IPS-11a (cell line): ENCODE data around the gene SPPL2B.

Experiments
- H3K4me3 ChIP-seq: one replicate; pipeline ENCODE4 v1.5.1; 2013; ENCODE audit warnings: low read depth, low read length, control low read depth

Gene SPPL2B

GRCh38 chr19:2300533-2300932, 28.0 kb upstream of the SPPL2B start:
- H3K4me3 ChIP-seq = no peak overlapping the region

DNA sequence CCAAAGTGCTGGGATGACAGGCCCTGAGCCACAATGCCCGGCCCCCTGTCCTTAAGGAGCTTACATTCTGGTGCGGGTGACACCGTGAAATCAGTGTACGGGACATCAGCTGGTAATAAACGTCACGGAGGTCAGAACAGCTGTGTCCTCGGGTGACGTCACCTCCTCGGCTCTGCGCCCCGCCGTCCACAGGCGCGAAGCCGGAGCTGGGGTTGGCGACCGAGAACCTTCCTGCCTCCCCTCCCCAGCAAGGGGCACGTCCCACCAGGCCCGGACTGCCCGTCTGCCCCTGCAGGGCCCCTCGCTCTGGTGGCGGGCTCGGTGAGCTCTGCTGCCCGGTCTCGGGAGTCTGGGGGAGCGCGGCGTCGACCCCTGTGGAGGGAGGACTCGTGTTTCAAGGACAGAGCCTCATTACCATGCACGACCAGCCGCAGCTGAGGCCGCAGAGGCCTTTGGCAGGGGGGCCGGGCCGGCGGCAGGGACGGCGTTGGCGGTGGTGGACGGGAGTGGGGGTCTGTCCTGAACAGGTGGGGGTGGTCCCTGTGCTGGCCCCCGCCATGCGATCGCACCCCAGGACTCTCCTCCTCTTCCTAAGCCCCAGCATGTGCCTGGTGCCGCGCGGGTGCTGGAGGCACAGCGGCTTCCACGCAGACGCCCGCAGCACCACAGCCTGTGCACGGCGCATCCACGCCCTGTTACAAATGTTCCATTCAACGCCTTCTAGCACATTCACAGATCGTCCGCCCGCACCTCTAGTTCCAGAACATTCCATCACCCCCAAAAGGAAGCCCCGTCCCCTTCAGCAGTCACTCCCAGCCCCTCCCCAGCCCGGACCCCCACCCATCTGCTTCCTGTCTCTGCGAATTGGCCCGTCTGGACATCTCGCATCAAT, 25.9 kb upstream of the SPPL2B start:
- H3K4me3 ChIP-seq = no peak overlapping the region

DNA sequence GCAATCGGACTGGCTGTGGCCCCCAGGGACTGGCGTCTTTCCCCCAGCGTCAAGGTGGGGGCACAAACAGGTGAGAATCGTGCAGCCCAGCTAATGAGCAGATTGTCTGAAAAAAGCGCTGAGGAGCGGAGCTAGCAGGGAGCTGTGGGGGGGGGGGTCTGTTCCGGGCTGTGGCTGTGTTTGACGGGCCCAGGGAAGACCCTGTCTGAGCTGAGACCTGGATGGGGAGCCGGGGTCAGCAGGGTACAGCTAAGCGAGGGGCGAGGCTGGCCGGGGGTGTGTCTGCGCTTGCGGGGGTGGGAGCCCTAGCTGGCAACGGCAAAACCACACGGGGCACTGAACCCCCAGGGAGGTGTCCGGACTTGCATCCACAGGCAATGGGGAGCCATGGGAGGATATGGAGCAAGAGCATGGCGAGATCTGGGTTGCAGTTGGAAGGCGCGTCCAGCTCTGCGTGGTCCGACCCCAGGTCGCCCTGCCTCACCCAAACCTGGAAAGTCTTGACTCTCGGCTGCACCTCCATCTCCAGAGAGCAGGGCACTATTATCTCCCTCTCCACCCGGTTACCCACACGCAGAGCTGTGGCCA, 25.2 kb upstream of the SPPL2B start:
- H3K4me3 ChIP-seq = no peak overlapping the region

DNA sequence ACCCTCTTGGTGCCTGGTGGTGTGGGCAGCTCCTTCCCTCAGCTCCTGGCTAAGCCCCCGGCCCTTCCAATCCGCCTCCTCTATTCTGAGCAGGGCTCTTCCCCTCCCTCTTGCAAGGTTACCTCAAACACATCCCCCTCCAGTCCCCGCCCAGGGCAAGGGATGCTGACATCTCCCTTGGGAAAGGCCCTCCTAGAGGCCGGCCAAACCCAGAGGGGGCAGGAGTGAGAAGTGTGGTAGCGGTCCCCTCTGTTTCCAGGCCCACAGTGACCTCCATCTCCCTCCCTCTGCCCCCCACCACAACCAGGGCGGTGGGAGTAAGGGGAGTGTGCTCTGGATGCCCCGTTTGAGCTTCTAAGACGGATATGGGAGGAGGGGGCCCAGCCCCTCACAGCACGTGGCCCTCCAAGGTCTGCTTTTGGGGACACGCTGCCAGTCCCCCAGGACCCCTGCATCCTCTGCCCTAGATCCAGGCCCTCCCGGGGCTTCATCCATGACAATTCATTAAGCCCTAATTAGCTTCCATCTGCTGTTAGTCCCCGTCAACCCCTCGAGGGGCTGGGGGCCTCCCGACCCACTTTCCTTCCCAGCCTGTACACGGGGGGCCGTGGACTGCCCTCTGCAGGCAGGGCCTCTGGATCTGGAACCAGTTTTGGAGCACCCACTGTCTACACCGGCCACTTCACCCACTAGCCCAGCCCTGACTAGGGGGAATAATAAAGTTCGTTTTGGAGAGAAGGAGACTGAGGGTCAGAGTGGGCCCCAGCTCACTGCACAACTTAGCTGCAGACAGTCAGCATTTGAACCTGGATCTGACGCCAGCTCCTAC, 22.8 kb upstream of the SPPL2B start:
- H3K4me3 ChIP-seq = no peak overlapping the region

GRCh38 chr19:2306281-2306806, 22.1 kb upstream of the SPPL2B start:
- no peak overlapping the region for H3K4me3 ChIP-seq

GRCh38 chr19:2306971-2307370, 21.5 kb upstream of the SPPL2B start:
- H3K4me3 ChIP-seq = no peak overlapping the region

GRCh38 chr19:2307518-2308012, 20.9 kb upstream of the SPPL2B start:
- H3K4me3 ChIP-seq = no peak overlapping the region

DNA sequence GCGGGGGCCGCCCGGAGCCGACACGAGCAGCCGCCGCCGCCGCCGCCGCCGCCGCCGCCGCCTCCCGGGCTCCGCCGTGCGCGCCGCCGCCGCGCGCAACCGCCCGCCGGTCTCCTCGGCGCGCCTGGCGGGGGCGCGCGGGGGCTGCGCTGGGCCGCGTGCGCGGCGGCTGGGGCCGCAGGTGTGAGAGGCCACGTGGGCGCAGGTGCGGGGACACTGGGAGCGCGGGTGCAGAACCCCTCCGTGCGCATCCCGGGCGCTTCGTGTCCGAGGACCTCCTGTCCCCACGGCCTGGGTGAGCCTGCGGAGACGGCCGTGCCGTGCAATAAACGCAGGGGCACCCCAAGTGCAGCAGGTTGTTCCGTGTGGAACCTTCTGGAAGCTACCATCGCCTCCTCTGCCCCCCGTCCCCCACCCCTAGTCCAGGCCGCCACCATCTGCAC, 20.3 kb upstream of the SPPL2B start, which contains the start of gene LINGO3:
Gene LINGO3 (minus strand): TSS at position 41 of the 443 bp plus-strand sequence. CDS start 16,378 bp downstream, outside the sequence.
- H3K4me3 ChIP-seq = no peak within 1 kb of the TSS

GRCh38 chr19:2309734-2310362, 18.6 kb upstream of the SPPL2B start:
- no peak overlapping the region for H3K4me3 ChIP-seq

GRCh38 chr19:2311093-2311492, 17.4 kb upstream of the SPPL2B start:
- H3K4me3 ChIP-seq = no peak overlapping the region

DNA sequence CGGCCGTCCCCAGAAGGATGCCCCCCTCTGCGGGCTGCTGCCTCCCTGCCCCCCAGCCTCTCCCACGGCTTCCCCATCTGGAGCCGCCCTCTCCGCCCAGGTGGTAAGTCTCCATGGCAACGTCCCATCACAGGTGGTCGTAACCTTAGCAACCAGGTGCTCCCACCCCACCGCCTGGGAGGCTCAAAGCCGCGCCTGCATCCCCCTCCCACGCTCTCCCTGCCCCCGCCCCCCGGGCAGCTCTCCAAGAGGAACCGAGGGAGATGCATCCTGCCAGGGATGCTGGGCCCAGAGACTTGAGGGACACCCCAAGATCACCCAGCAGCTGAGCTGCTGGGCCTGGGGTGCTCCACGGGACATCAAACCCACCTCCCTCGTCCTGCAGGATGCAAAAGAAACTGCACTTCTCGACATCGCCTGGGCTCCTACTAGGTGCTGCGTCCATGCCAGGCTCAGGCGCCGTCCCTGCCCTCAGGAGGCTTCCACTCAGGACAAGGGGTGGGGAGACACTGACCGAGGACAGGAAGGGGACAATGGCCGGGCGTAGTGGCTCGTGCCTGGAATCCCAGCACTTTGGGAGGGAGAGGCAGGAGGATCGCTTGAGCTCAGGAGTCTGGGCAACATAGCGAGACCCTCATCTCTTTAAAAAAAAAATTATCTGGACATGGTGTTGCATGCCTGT, 15.5 kb upstream of the SPPL2B start:
- no peak overlapping the region for H3K4me3 ChIP-seq

DNA sequence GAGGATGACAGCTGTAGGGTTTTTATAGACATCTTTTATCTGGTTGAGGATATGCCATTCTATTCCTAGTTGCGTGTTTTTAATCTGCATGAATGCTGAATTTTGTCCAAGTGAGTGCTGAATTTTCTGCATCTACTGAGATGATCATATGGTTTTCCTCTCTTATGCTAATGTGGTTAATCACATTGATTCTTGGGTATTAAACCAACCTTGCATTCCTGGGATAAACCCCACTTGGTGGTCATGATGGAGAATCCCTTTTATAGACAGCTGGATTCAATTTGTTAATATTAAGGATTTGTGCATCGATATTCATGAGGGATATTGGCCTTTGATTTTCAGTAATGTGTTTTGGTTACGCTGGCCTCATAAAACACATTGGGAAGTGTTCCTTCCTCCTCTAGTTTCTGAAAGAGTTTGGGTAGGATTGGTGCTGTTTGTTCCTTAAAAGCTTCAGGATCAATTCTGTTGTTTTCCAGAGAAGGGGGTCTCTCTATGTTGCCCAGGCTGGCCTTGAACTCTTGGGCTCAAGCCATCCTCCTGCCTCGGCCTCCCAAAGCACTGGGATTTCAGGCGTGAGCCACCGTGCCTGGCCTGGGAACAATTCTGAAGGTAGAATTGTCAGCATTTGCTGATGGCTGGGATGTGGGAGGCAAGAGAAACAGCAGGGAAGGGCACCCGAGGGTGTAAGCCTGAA, 13.2 kb upstream of the SPPL2B start:
- no peak overlapping the region for H3K4me3 ChIP-seq

DNA sequence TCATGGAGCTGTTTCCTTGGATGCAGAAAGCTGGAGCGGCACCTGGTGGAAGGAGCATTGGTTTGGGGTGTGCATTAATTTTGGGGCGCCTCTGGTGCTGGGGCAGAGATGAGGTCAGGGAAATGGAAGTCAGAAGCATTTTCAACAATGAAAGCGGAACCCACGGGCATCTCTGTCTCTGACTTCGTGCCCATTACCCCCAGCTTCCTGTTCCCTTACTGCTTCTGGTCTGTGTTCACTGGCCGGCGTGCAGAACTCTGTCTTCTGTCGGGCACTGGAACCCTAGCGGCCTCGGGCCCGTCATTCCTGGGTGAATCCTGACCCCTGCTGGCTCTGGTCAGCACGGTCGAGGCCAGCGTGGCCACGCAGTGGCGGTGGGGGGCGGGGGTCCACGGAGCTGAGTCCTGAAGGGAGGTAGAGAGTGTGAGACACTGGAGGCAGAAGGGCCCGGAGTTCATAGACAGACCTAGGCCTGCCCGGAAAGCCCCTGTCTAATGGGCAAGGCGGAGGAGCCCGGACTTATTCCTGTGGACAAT, 12.6 kb upstream of the SPPL2B start:
- H3K4me3 ChIP-seq = no peak overlapping the region

DNA sequence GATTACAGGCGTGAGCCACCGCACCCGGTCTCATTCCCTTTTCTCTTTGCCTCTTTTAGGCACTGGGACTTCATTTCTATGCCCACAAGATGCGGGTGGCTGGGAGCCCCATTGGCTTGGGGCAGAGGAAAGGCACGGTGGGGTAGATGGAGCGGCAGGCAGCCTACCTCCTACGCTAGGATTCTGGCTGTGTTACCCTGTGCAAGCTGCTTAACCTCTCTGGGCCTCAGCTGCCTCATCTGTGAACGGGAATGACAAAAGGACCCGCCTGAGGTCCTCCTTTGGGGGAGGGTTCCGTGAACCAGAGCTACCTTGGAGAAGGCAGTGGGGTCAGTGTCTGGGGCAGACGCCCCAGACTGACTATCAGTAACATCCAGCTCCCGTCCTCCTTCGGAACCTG, 11.2 kb upstream of the SPPL2B start:
- H3K4me3 ChIP-seq = no peak overlapping the region

- no peak overlapping the region for H3K4me3 ChIP-seq
These were observed 10.7 kb upstream of the SPPL2B start for GRCh38 chr19:2317756-2318155.

- no peak overlapping the region for H3K4me3 ChIP-seq
These were observed 9.6 kb upstream of the SPPL2B start for GRCh38 chr19:2318923-2319322.

DNA sequence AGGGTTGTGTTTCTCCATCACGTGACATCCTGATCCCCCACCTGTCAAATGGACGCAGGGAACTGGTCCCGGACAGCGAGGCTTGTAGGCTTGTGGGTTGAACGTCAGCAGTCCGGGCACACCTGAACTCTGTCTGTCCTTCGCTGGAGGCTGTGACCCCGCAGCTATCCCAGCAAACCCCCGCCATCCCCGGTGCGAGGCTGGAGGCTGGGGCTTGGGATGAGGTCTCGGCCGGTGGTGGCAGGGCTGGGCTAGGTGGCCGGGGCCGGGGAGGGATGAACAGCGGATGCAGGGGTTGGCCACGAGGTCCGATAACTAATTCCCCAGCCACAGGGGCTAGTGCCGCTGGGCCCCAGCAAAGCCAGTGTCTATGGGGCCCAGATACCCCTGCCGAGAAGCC, 8.9 kb upstream of the SPPL2B start:
- no peak overlapping the region for H3K4me3 ChIP-seq

- no peak overlapping the region for H3K4me3 ChIP-seq
These were observed 8.4 kb upstream of the SPPL2B start for GRCh38 chr19:2320049-2320448.

GRCh38 chr19:2320939-2321338, 7.5 kb upstream of the SPPL2B start:
- no peak overlapping the region for H3K4me3 ChIP-seq
